AG09309 (cell line): ENCODE measurements around the gene PPP1R16B.

Source experiments
- DNase-seq: peaks from one replicate; pipeline ENCODE4 v3.0.0-alpha.2; 2010; ENCODE audit warnings: low read depth
- H3K4me3 ChIP-seq: 2 replicates; pipeline ENCODE4 v1.5.1; 2011; ENCODE audit warnings: mild to moderate bottlenecking, low read depth, low read length, moderate library complexity; ENCODE audit not compliant: control insufficient read depth
- TF ChIP-seq, protein P1 (sequence below): IDR thresholded peaks from 2 replicates; pipeline ENCODE4 v1.5.1; 2011; ENCODE audit warnings: mild to moderate bottlenecking, low read depth, low read length, inconsistent platforms; ENCODE audit not compliant: insufficient read depth, control insufficient read depth; ENCODE audit errors: missing control alignments

The PPP1R16B gene

DNA sequence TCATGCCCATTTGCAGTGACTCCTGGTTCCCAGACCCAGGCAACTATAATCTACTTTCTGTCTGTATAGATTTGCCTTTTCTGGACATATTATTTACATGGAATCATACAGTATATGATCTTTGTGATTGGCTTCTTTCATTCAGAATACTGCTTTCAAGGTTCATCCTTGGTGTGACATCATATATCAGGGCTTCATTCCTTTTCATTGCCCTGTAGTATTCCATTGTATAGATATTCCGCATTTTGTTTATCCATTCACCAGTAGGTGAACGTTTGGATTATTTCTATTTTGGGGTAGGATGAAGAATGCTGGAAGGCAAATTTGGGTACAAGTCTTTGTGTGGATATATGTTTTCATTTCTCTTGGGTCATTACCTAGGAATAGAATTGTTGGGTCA lies 36.1 kb downstream of the PPP1R16B start:
- TF ChIP-seq, protein P1, sequence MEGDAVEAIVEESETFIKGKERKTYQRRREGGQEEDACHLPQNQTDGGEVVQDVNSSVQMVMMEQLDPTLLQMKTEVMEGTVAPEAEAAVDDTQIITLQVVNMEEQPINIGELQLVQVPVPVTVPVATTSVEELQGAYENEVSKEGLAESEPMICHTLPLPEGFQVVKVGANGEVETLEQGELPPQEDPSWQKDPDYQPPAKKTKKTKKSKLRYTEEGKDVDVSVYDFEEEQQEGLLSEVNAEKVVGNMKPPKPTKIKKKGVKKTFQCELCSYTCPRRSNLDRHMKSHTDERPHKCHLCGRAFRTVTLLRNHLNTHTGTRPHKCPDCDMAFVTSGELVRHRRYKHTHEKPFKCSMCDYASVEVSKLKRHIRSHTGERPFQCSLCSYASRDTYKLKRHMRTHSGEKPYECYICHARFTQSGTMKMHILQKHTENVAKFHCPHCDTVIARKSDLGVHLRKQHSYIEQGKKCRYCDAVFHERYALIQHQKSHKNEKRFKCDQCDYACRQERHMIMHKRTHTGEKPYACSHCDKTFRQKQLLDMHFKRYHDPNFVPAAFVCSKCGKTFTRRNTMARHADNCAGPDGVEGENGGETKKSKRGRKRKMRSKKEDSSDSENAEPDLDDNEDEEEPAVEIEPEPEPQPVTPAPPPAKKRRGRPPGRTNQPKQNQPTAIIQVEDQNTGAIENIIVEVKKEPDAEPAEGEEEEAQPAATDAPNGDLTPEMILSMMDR = no peak
- H3K4me3 ChIP-seq = no peak overlapping the region
- DNase-seq = no peak

GRCh38 chr20:38842026-38842425 lies 36.5 kb downstream of the PPP1R16B start:
- TF ChIP-seq, protein P1 = no peak
- no peak for DNase-seq
- no peak overlapping the region for H3K4me3 ChIP-seq

GRCh38 chr20:38842558-38842981 lies 37.1 kb downstream of the PPP1R16B start:
- no peak overlapping the region for H3K4me3 ChIP-seq
- DNase-seq = no peak
- TF ChIP-seq, protein P1 = no peak

GRCh38 chr20:38843346-38843745 lies 37.8 kb downstream of the PPP1R16B start:
- TF ChIP-seq, protein P1 = no peak
- DNase-seq = no peak
- H3K4me3 ChIP-seq = no peak overlapping the region

DNA sequence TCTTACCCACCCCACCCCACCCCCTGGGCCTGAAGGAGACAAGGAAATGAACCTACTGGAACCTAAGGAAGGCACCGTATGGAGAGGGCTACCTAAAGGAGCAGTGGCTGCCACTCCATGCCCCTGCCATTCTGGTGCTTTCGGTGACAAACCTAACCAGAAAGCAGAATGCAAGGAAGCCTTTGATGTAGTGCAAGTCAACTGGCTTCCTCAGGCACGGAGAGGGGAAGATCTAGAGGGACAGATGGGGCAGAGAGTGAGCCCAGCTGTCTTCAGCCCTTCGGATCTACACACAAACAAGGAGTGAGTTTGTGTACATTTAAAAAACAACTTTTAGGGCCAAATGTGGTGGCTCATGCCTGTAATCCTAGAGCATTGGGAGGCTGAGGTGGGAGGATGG lies 39.5 kb downstream of the PPP1R16B start:
- TF ChIP-seq, protein P1 = no peak

DNA sequence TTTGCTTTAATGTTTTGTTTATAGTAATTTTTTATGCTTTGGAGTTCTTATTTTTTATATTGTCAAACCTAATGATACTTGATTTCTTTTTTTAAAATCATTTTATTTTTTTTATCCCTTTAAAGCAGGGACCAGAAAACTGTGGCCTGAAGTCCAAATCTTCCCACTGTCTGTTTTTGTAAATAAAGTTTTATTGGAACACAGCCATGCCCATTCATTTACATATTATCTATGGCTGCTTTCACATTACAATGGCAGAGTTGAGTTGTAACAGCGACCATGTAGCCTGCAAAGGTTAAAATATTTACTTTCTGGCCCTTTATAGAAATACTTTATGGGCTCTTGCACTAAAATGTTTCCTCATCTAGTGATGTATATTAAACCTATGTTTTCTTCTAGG lies 42.3 kb downstream of the PPP1R16B start:
- no peak for DNase-seq
- H3K4me3 ChIP-seq = no peak overlapping the region
- TF ChIP-seq, protein P1 = no peak

More for the DNA sequence above, 39.5 kb downstream of the PPP1R16B start:
- no peak overlapping the region for H3K4me3 ChIP-seq
- DNase-seq = no peak

GRCh38 chr20:38853759-38854158 lies 48.3 kb downstream of the PPP1R16B start:
- TF ChIP-seq, protein P1 = no peak
- no peak for DNase-seq
- H3K4me3 ChIP-seq = no peak overlapping the region
